Measurements from ENCODE around the gene DNAL1.

Gene DNAL1

GRCh38 chr14:73644531-73645247 lies at the start of gene DNAL1:
Gene DNAL1, plus strand, starts transcription at chr14:73644986. Its CDS starts 54 bp downstream, at chr14:73645040.
- no peak for TF ChIP-seq CTCF (IDR thresholded peaks at IDR 0.05)

DNA sequence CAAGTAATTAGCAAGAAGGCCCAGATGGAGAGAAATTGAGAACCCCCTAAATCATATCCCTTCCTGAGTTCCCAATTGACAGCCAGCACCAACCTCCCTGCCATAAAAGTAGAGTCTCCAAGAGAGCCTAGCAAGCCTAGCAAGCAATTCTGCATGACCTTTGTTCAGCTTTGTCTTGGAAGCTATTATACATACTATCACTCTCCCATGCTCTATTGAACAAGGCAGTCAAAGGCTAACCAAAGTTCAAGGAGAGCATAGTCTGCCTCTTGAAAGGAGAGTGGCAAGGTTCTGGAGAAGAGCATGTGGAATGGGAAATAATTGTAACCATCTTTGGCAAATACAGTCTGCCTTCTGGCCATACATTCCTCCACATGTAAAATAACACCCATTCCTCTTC lies 45.3 kb upstream of the DNAL1 start:
- TF ChIP-seq CTCF (IDR thresholded peaks at IDR 0.05): no peak

GRCh38 chr14:73602994-73603393 lies 41.8 kb upstream of the DNAL1 start:
- TF ChIP-seq CTCF (IDR thresholded peaks at IDR 0.05): no peak

DNA sequence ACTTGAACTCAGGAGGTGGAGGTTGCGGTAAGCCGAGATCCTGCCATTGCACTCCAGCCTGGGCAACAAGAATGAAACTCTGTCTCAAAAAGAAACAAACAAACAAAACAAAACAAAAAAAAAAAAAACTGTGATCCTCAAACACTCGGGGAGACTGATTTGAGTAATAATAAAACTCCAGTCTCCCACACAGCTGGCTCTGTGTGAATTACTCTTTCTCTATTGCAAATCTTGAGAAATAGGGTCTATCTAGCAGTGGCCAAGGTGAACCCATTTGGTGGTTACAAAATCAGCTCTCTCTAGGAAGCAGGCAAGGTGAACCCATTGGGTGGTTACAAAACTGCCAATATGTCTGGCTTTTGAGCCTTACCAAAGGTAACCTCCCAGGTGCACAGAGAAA lies 38.5 kb upstream of the DNAL1 start:
- no peak for TF ChIP-seq CTCF (IDR thresholded peaks at IDR 0.05)

DNA sequence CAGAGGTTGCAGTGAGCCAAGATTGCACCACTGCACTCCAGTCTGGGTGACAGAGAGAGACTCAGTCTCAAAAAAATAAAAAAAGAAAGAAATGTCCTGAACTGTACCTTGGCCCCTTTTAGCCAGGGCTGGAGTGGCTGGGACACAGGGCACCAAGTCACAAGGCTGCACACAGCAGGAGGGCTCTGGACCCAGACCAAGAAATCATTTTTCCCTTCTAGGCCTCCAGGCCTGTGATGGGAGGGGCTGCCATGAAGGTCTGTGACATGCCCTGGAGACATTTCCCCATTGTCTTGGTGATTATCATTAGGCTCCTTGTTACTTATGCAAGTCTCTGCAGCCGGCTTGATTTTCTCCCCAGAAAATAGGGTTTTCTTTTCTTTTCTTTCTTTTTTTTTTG lies 37.5 kb upstream of the DNAL1 start:
- TF ChIP-seq CTCF (IDR thresholded peaks at IDR 0.05): no peak

GRCh38 chr14:73610687-73611086 lies 34.1 kb upstream of the DNAL1 start:
- no peak for TF ChIP-seq CTCF (IDR thresholded peaks at IDR 0.05)

DNA sequence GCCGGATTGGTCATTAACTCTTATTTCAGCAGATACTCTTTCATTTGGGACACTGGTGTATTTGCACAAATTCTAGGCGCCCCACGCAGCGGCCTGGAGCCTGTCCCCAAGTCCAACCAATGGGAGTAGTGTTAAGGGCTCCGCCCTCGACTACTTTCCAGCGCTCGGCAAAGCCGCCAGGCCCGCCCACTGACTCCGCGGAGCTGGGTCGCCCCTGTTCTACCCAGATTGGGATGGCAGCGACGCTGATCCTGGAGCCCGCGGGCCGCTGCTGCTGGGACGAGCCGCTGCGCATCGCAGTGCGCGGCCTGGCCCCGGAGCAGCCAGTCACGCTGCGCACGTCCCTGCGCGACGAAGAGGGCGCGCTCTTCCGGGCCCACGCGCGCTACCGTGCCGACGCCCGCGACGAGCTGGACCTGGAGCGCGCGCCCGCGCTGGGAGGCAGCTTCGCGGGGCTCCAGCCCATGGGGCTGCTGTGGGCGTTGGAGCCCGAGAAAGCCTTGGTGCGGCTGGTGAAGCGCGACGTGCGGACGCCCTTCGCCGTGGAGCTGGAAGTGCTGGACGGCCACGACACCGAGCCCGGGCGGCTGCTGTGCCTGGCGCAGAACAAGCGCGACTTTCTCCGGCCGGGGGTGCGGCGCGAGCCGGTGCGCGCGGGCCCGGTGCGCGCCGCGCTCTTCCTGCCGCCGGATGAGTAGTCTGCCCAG lies 32.3 kb upstream of the DNAL1 start, which contains the start of gene ACOT6:
Gene ACOT6, plus strand, starts transcription at position 179 of the 707 bp plus-strand sequence. Its CDS starts 55 bp downstream, at position 234.
- TF ChIP-seq CTCF (IDR thresholded peaks at IDR 0.05): no peak
